HG03571 (cell line): ENCODE results near the gene EIF4G3.
"Not testable (repeated sequence)": the region's sequence is repeated elsewhere in the genome, so short reads cannot be mapped to it uniquely, and the experiment has no call there.

Experiments
- ATAC-seq: cut with Tn5 transposase; IDR thresholded peaks from one replicate; pipeline ENCODE4 v1.9.1; 2021; ENCODE audit not compliant: unreplicated experiment

The EIF4G3 gene

GRCh38 chr1:20893931-20894330 lies 282.8 kb downstream of the EIF4G3 start:
- no peak for ATAC-seq

GRCh38 chr1:20891091-20891490 lies 285.6 kb downstream of the EIF4G3 start:
- ATAC-seq = no peak

- ATAC-seq = no peak
Measured at GRCh38 chr1:20887246-20887645, 289.5 kb downstream of the EIF4G3 start.

- no peak for ATAC-seq
Measured at GRCh38 chr1:20885121-20885520, 291.6 kb downstream of the EIF4G3 start.

GRCh38 chr1:20884513-20884912 lies 292.2 kb downstream of the EIF4G3 start:
- no peak for ATAC-seq

GRCh38 chr1:20883766-20884165 lies 292.9 kb downstream of the EIF4G3 start:
- ATAC-seq = no peak

GRCh38 chr1:20882837-20883236 lies 293.9 kb downstream of the EIF4G3 start:
- no peak for ATAC-seq

- no peak for ATAC-seq
Measured at GRCh38 chr1:20878799-20879198, 297.9 kb downstream of the EIF4G3 start.

GRCh38 chr1:20875198-20875973 lies 301.3 kb downstream of the EIF4G3 start:
- ATAC-seq = no peak

GRCh38 chr1:20873311-20873710 lies 303.4 kb downstream of the EIF4G3 start:
- ATAC-seq = no peak

GRCh38 chr1:20871419-20871818 lies 305.3 kb downstream of the EIF4G3 start:
- no peak for ATAC-seq

- no peak for ATAC-seq
Measured at GRCh38 chr1:20870718-20871117, 306.0 kb downstream of the EIF4G3 start.

- ATAC-seq = no peak
Measured at GRCh38 chr1:20868263-20868662, 308.4 kb downstream of the EIF4G3 start.

- no peak for ATAC-seq
Measured at GRCh38 chr1:20867847-20868246, 308.9 kb downstream of the EIF4G3 start.

GRCh38 chr1:20867062-20867461 lies 309.6 kb downstream of the EIF4G3 start:
- no peak for ATAC-seq

GRCh38 chr1:20865001-20865400 lies 311.7 kb downstream of the EIF4G3 start:
- ATAC-seq = no peak

GRCh38 chr1:20854529-20854928 lies 322.2 kb downstream of the EIF4G3 start:
- ATAC-seq = no peak

- ATAC-seq = not testable (repeated sequence)
Measured at GRCh38 chr1:20851791-20852190, 324.9 kb downstream of the EIF4G3 start.

- no peak for ATAC-seq
Measured at GRCh38 chr1:20850021-20850420, 326.7 kb downstream of the EIF4G3 start.

- no peak for ATAC-seq
Measured at GRCh38 chr1:20849100-20849499, 327.6 kb downstream of the EIF4G3 start.

- no peak for ATAC-seq
Measured at GRCh38 chr1:20848162-20848561, 328.5 kb downstream of the EIF4G3 start.

GRCh38 chr1:20847611-20848080 lies 329.1 kb downstream of the EIF4G3 start:
- ATAC-seq = no peak
